HG02885 (cell line): Measurements from ENCODE around the gene EID3.
"Not testable (repeated sequence)": the region's sequence is repeated elsewhere in the genome, so short reads cannot be mapped to it uniquely, and the experiment has no call there.

Experiments used
- ATAC-seq: cut with Tn5 transposase; IDR thresholded peaks from one replicate; pipeline ENCODE4 v1.9.1; 2021; ENCODE audit warnings: mild to moderate bottlenecking; ENCODE audit not compliant: unreplicated experiment, poor library complexity

Gene EID3

GRCh38 chr12:104310751-104311633 lies 7.5 kb downstream of the EID3 start:
- no peak for ATAC-seq

DNA sequence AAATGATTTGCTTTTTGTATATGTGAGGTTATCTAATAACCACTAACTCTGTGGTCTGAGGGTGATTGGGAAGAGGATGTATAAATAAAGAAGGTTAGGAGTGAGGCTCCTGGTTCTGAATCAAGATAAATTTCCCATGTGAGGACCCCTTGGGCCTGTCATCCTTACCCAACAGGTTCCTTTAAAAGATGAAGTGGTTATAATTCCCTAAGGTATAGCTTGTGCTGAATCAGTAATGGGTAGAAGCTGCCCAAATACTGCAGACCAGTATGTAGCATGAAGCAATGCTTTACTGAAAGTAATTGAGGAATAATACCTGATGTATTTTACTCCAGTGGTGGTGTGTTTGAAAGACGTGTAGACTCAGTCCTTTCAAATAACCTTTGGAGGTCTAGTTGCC lies 8.7 kb downstream of the EID3 start:
- no peak for ATAC-seq

DNA sequence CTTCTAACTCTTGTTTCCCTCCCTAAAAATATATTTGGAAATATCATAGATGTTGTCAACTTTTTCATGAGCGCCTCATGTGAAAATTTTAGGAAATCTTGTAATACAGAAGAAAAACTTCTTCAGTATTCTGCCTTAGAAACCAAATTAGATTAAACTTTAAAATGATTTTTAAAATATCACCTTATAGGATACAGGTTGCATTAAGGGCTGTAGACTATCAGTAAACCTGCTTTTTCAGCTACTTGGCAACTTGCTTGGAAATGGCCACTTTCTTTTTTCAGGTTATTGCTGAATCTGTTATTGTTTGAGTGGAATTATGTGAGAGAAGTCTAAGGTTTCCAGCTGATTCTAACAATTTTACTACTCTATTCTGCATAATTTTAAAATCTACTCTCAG lies 9.1 kb downstream of the EID3 start:
- ATAC-seq = no peak

DNA sequence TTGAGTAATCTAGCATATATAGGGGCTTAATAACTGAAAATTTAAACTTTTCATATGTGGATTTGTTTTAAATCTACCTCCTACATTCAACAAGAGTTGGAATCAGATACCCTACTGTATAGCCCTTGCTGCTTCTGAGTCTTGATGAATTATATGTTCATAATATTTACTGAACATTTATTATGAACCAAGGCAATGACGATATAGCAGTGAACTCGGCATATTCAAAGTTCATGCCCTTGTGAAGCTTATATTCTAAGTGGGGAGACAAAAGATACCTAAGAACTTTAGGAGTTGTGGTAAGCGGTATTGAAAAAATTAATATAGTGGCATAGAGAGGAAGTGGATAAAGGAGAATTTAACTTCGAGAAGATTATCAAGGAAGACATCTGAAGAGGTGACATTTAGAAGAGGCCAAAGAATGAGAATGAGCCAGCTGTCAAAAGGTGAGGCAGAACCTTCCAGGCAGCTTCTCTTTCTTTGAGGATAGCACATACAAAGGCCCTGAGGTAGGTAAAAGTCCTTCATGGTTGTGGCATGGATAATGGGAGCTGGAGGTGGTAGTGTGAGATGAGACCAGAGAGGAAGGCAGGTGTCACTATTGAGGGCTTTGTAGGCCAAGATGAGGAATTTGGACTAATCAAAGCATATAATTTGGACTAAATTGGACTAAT lies 10.2 kb downstream of the EID3 start:
- no peak for ATAC-seq

GRCh38 chr12:104314242-104314614 lies 10.7 kb downstream of the EID3 start:
- ATAC-seq = no peak

- no peak for ATAC-seq
Observed at GRCh38 chr12:104315326-104316224, 12.0 kb downstream of the EID3 start.

DNA sequence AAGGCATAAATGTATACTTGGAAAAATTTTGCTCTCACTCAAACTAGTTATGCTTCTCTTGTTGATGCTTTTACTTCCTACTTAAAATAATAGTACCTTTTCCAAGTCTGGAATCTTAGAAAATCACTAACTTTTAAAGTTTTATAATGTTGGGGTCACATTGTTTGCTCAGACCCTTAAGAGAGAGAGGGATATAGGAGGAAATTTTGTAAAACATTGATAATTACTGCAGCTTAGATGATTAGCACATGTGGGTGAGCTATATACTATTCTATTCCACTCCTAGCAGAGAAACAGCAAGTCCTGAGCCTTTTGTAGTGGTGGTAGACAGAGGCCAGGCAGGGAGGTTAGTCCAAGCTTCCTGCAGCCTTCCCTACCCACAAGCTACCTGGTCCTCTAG lies 13.4 kb downstream of the EID3 start:
- ATAC-seq = no peak

GRCh38 chr12:104317538-104318210 lies 14.1 kb downstream of the EID3 start:
- ATAC-seq = no peak

DNA sequence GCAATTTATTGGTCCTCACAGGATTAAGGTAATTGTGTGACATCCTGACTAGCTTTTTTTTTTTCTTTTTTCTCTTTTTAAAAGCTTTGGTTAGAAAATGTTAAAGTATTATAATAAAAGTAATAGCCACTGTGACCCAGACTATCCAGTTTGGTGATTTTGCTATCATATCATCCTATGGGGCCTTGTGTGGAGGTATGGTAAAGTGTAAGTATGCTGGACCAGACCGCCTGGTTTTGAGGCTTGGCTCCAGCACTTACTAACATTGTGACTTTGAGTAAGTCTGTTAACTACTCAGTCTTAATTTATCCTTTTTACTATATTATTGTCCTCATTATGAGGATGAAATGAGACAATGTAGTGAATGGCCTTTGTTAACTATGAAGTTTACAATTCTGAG lies 15.5 kb downstream of the EID3 start:
- no peak for ATAC-seq

DNA sequence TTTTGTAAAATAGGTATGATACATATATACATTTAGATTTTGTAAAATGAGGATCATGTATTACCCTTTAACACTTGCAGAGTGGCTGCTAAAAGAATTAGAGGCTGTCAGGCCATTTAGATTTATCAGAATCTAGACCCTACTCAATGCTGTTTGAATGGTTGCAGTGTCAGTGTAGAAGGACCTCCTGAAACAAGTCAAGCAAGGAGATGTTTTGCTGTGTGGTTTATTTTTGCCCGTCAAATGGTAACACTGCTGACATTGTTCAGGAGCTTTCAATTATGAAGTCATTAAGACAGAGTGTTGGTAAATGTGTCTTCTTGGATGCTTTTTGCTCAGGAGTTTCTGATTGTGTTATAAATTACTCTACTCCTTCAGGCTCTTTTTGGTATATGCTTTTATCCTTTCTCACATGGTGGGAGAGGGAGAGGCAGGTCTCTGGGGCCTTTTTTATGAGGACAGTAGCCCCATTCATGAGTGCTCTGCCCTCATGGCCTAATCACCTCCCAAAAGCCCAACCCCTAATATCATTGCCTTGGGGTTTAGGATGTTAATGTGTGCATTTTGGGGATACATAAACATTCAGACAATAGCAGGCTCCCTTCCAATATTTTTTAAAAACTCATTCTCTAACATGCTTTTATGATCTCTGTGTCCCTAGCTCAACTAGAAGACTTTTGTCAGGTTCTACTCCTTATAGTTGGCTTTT lies 16.5 kb downstream of the EID3 start:
- ATAC-seq = no peak

- no peak for ATAC-seq
Observed at GRCh38 chr12:104320627-104321024, 17.1 kb downstream of the EID3 start.

DNA sequence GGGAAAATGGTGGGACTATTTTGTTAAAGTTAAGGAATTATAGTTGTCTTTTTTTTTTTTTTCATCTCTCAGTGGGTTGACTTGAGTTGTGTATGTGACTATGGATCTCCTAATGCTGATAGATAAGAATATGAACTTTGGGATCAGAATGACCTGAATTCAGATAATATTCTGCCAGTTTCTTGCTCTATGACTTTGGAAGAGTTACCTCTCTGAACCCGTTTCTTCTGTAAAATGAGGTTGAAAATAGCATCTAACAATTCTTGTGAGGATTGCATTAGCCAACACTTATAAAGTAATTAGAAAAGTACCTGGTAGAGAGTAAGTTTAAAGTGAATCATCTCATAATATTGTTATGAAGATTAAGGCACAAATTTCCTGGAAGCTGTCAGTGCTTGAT lies 18.4 kb downstream of the EID3 start:
- no peak for ATAC-seq

- not testable (repeated sequence) for ATAC-seq
Observed at GRCh38 chr12:104322533-104322932, 19.0 kb downstream of the EID3 start.

- ATAC-seq = no peak
Observed at GRCh38 chr12:104323899-104324298, 20.4 kb downstream of the EID3 start.

DNA sequence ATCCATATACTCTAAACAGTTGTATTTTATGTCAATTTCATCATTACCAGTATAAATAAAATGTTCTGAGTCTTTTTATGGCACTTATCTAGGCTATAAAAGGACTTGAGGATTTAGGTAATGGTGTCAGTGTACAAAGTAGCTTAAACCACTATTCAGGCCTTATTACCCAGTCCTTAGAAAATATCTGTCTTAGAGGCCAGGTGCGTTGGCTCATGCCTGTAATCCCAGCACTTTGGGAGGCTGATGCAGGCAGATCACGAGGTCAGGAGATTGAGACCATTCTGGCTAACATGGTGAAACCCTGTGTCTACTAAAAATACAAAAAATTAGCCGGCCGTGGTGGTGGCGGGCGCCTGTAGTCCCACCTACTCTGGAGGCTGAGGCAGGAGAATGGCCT lies 24.7 kb downstream of the EID3 start:
- ATAC-seq = not testable (repeated sequence)

DNA sequence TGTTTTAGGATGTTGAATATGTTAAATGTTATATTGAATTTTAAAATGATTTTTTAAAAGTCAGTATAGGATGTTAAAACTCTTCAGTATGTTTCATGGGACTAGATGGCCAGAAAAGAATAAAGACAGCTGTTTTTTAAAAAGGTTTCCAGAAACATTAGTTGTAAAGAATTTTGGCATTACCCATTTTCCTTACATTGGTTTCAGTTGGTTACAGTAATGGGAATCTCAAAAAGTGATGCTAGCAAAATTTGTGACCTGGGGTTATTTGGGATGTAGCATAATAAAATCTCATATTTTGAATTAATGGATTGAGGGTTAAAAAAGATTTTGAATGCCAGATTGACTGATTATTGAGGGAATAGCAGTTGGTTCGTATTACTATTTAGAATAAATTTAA lies 25.3 kb downstream of the EID3 start:
- no peak for ATAC-seq

DNA sequence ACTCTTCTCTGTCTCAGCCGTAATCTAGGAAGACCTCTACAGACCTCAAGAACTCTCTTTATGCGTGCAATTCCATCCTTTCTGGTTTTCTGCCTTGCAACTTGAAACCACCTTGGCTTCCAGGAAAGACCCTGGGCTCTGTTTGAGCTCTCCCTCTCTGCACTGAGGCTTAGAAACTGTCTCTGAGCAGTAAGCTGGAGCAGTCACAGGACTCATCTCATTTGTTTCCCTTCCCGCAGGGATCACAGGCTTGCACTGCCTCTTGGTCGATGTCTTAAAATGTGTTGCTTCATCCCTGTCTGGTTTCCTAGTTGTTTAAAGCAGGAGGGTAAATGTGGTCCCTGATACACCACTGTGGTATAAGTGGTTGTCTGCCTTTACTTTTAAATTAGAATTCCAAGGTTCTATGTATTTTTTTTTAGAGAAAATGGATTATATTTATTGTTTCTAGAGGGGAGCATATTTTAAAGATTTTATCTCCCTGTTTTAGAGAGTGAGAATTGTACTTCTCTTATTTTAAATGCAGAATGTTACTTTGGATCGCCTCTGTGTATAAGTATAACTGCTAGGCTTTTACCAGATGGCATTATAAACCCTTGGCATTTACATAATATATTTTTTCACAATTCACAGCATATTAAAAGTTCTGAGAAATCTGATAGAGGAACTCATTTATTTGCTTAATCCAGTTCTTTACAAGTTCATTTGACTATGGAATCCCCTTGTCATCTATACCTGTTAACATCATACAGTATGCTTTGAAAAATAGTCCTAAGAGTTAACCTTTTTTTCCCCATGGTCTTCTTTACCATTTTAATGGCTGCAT lies 26.4 kb downstream of the EID3 start:
- no peak for ATAC-seq

- no peak for ATAC-seq
Observed at GRCh38 chr12:104331376-104331775, 27.8 kb downstream of the EID3 start.

DNA sequence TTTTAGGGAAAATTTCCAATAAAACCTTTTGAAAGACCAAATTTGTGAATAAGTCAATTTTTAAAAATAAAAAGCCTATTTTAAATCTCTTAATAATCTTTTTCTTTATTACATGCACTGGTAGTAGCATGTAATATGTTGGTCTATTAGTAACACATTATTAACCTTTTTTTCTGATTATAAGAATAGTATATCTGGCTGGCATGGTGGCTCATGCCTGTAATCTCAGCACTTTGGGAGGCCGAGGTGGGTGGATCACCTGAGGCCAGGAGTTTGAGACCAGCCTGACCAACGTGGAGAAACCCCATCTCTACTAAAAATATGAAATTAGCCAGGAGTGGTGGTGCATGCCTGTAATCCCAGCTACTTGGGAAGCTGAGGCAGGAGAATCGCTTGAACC lies 28.7 kb downstream of the EID3 start:
- ATAC-seq = not testable (repeated sequence)
